ENCODE measurements around the gene ZNF512B.

DNA sequence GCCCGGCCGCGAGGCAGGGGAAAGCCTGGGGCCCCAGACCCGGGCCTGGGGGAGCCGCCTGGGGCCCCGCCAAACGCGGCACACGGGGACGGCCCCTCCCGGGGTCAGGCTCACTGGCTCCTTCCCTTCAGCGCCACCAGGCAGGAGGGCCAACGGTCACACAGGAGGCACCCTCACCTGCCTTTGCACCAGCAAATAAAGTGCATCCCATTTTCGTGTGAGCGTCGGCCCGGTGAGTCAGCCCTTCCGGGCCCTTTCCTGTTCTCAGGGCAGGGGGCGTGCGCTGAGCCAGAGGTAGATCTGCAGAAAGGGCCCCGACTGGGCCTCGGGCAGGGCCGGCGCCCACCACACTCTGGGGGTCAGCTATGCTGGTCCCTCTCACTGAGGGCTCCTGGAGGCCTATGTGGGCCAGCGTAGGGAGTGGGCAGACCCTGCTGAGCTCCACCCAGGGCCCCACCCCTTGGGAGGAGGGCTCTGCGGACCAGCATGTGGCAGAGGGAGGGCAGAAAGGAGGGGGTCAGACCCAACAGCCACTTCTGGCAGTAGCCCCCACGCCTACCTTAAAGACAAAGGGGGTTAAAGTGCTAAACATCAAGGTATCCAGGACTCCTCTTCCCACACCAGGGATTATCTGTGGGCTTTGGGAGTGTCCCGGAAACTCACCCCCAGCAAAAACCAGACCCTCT lies 12.6 kb downstream of the ZNF512B start:
- TF ChIP-seq, protein P1, sequence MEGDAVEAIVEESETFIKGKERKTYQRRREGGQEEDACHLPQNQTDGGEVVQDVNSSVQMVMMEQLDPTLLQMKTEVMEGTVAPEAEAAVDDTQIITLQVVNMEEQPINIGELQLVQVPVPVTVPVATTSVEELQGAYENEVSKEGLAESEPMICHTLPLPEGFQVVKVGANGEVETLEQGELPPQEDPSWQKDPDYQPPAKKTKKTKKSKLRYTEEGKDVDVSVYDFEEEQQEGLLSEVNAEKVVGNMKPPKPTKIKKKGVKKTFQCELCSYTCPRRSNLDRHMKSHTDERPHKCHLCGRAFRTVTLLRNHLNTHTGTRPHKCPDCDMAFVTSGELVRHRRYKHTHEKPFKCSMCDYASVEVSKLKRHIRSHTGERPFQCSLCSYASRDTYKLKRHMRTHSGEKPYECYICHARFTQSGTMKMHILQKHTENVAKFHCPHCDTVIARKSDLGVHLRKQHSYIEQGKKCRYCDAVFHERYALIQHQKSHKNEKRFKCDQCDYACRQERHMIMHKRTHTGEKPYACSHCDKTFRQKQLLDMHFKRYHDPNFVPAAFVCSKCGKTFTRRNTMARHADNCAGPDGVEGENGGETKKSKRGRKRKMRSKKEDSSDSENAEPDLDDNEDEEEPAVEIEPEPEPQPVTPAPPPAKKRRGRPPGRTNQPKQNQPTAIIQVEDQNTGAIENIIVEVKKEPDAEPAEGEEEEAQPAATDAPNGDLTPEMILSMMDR (IDR thresholded peaks at IDR 0.05), result no peak
- TF ChIP-seq MAZ (IDR thresholded peaks at IDR 0.05; ENCODE audit: borderline replicate concordance, low read depth, low read length) (no peak), JUN (IDR thresholded peaks at IDR 0.05) (peak in 1 of 2 experiments; percentile 52; a peak in 3 of 5 replicates), CHD4 (IDR thresholded peaks at IDR 0.05; ENCODE audit: borderline replicate concordance) (no peak), POLR2A (IDR thresholded peaks at IDR 0.05; ENCODE audit: low read length) (peak; percentile 62), CEBPB (IDR thresholded peaks at IDR 0.05) (no peak), RNF2 (IDR thresholded peaks at IDR 0.05; ENCODE audit: borderline replicate concordance, low read depth) (no peak), HOXB13 (CRISPR knock-in tag; IDR thresholded peaks at IDR 0.05; ENCODE audit: low read depth) (no peak), CHD2 (IDR thresholded peaks at IDR 0.05; ENCODE audit: low read length, partially characterized antibody) (no peak)
- TF ChIP-seq, protein P2, sequence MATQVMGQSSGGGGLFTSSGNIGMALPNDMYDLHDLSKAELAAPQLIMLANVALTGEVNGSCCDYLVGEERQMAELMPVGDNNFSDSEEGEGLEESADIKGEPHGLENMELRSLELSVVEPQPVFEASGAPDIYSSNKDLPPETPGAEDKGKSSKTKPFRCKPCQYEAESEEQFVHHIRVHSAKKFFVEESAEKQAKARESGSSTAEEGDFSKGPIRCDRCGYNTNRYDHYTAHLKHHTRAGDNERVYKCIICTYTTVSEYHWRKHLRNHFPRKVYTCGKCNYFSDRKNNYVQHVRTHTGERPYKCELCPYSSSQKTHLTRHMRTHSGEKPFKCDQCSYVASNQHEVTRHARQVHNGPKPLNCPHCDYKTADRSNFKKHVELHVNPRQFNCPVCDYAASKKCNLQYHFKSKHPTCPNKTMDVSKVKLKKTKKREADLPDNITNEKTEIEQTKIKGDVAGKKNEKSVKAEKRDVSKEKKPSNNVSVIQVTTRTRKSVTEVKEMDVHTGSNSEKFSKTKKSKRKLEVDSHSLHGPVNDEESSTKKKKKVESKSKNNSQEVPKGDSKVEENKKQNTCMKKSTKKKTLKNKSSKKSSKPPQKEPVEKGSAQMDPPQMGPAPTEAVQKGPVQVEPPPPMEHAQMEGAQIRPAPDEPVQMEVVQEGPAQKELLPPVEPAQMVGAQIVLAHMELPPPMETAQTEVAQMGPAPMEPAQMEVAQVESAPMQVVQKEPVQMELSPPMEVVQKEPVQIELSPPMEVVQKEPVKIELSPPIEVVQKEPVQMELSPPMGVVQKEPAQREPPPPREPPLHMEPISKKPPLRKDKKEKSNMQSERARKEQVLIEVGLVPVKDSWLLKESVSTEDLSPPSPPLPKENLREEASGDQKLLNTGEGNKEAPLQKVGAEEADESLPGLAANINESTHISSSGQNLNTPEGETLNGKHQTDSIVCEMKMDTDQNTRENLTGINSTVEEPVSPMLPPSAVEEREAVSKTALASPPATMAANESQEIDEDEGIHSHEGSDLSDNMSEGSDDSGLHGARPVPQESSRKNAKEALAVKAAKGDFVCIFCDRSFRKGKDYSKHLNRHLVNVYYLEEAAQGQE (IDR thresholded peaks at IDR 0.05), result no peak

Data from A549 (cell line).